Mesenchymal stem cell (in vitro differentiated cells and primary cell): ENCODE results near the gene PWWP2B.

Experiments used
- DNase-seq: peaks from one replicate; pipeline ENCODE4 v3.0.0-alpha.2; 2013
- H2AFZ ChIP-seq: one replicate; pipeline ENCODE4 v1.6.1; 2013; ENCODE audit warnings: low read depth, mild to moderate bottlenecking, control low read depth, inconsistent platforms, low read length, moderate library complexity
- H2AK5ac ChIP-seq: 2 replicates; pipeline ENCODE4 v1.6.1; 2013; ENCODE audit warnings: low read length, moderate library complexity, mild to moderate bottlenecking, inconsistent platforms; ENCODE audit not compliant: severe bottlenecking
- H2BK120ac ChIP-seq: one replicate; pipeline ENCODE4 v1.6.1; 2013; ENCODE audit warnings: low read depth, mild to moderate bottlenecking, inconsistent platforms, low read length, moderate library complexity
- H2BK12ac ChIP-seq, 2 experiments: one replicate each; pipeline ENCODE4 v1.6.1; 2013; ENCODE audit warnings: inconsistent platforms in 2 of 2, low read length in 2 of 2, mild to moderate bottlenecking in 2 of 2, moderate library complexity in 2 of 2, control low read depth in 1 of 2
- H2BK15ac ChIP-seq: one replicate; pipeline ENCODE4 v1.6.1; 2013; ENCODE audit warnings: mild to moderate bottlenecking, low read depth, inconsistent platforms; ENCODE audit not compliant: poor library complexity, severe bottlenecking
- H2BK5ac ChIP-seq: 2 replicates; pipeline ENCODE4 v1.6.1; 2013; ENCODE audit warnings: low read depth, mild to moderate bottlenecking, low read length, control low read depth, inconsistent platforms; ENCODE audit not compliant: poor library complexity, severe bottlenecking
- H3K14ac ChIP-seq, 2 experiments: one replicate each; pipeline ENCODE4 v1.6.1; 2013; ENCODE audit warnings: inconsistent platforms in 2 of 2, low read length in 2 of 2, control low read depth in 1 of 2, mild to moderate bottlenecking in 1 of 2, moderate library complexity in 1 of 2
- H3K18ac ChIP-seq, 2 experiments: one replicate each; pipeline ENCODE4 v1.6.1; 2013; ENCODE audit warnings: inconsistent platforms in 2 of 2, low read length in 2 of 2, control low read depth in 1 of 2, low read depth in 1 of 2, mild to moderate bottlenecking in 1 of 2
- H3K23ac ChIP-seq, 2 experiments: one replicate each; pipeline ENCODE4 v1.6.1; 2013; ENCODE audit warnings: inconsistent platforms in 2 of 2, low read length in 2 of 2, mild to moderate bottlenecking in 2 of 2, moderate library complexity in 2 of 2, control low read depth in 1 of 2
- H3K27ac ChIP-seq: 2 replicates; pipeline ENCODE4 v1.5.1; 2013; ENCODE audit warnings: mild to moderate bottlenecking, moderate library complexity, low read length, control low read depth, inconsistent platforms; ENCODE audit not compliant: poor library complexity, severe bottlenecking
- H3K27me3 ChIP-seq, 2 experiments: 2 replicates each; pipeline versions ENCODE4 v1.6.1 to v1.7.0; 2013; ENCODE audit warnings: low read length in 2 of 2, mild to moderate bottlenecking in 2 of 2, moderate library complexity in 2 of 2, control low read depth in 1 of 2, inconsistent platforms in 1 of 2; ENCODE audit not compliant: control insufficient read depth in 1 of 2, insufficient read depth in 1 of 2
- H3K36me3 ChIP-seq, 2 experiments: 2 replicates each; pipeline versions ENCODE4 v1.6.1 to v1.7.0; 2013; ENCODE audit warnings: low read length in 2 of 2, control low read depth in 1 of 2, inconsistent platforms in 1 of 2, low read depth in 1 of 2, mild to moderate bottlenecking in 1 of 2; ENCODE audit not compliant: insufficient read depth in 2 of 2, control insufficient read depth in 1 of 2
- H3K4ac ChIP-seq, 2 experiments: one replicate each; pipeline ENCODE4 v1.6.1; 2013; ENCODE audit warnings: inconsistent platforms in 2 of 2, low read length in 2 of 2, mild to moderate bottlenecking in 2 of 2, moderate library complexity in 2 of 2, control low read depth in 1 of 2, low read depth in 1 of 2
- H3K4me1 ChIP-seq: 2 replicates; pipeline ENCODE4 v1.6.1; 2013; ENCODE audit warnings: low read depth, low read length, control low read depth; ENCODE audit not compliant: control insufficient read depth, insufficient read depth
- H3K4me2 ChIP-seq: 2 replicates; pipeline ENCODE4 v1.6.1; 2013; ENCODE audit warnings: low read length, mild to moderate bottlenecking, inconsistent platforms; ENCODE audit not compliant: poor library complexity, severe bottlenecking
- H3K4me3 ChIP-seq, 2 experiments: 2 replicates each; pipeline versions ENCODE4 v1.5.1 to v1.7.0; 2013; ENCODE audit warnings: low read length in 2 of 2, mild to moderate bottlenecking in 2 of 2, control low read depth in 1 of 2, low read depth in 1 of 2; ENCODE audit not compliant: insufficient read depth in 1 of 2
- H3K79me1 ChIP-seq: replicated peaks from 2 replicates; pipeline ENCODE4 v1.6.1; 2013; ENCODE audit warnings: mild to moderate bottlenecking, control low read depth, low read length, inconsistent platforms; ENCODE audit not compliant: poor library complexity, severe bottlenecking
- H3K9ac ChIP-seq: 2 replicates; pipeline ENCODE4 v1.7.0; 2013; ENCODE audit warnings: mild to moderate bottlenecking, low read length, moderate library complexity
- H3K9me3 ChIP-seq: 2 replicates; pipeline ENCODE4 v1.7.0; 2013; ENCODE audit warnings: mild to moderate bottlenecking, low read length; ENCODE audit not compliant: control insufficient read depth
- H4K8ac ChIP-seq: one replicate; pipeline ENCODE4 v1.6.1; 2013; ENCODE audit warnings: inconsistent platforms, mild to moderate bottlenecking, low read length, moderate library complexity
- H4K91ac ChIP-seq: one replicate; pipeline ENCODE4 v1.6.1; 2013; ENCODE audit warnings: mild to moderate bottlenecking, low read length, inconsistent platforms
- WGBS: methylation state at CpG from one replicate; pipeline ENCODE4 v1.1.7; 2013; ENCODE audit warnings: mixed read lengths; 5-methylcytosine and 5-hydroxymethylcytosine counted together

The PWWP2B gene

DNA sequence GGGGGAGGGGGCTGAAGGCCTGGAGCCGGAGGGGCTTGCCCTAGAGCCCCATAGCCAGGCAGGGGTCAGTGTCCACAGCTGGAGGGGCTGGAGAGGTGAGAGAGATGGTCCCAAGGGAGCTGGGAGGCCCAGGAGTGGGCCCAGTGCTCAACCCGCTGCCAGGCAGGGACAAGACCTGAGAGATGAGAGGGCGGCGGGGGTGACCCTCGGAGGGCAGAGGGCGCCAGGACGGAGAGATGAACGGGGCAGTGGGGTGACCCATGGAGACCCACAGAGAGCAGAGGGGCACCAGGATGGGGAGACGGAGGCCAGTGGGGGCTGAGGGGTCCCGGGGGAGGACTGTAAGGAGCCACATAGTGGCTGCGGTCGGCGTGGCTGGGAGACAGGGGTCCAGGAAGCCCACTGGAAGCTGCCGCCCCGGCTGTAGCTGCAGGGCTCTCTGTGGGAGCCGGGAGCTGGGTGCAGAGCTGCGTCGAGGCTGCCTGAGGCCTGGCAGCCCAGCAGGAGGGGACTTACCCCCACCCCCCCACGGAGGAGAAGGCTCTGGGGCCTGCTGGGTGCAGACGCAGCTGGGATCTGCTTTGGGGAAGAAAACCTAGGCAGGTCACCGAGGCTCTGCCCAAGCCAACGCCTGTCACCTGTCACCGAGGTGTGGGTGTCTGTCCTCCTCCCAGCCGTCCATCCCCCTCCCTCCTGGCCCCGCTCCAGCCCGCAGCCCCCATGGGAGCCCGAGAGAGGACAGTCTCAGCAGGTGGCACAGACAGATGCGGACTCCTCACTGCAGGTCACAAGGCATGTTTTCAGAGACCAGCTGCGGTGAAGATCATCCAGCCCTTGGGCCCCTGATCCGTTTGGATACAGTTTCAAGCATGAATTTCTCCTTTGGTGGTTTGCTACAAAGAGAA, 25.1 kb downstream of the PWWP2B start:
- Histone ChIP-seq H4K91ac (peak overlapping the region; percentile 99), H2AK5ac (peak overlapping the region; percentile 80), H3K27me3 (no peaks in the 10 kb centered on the region), H3K36me3 (peaks cover 0 to 20% of the 10 kb centered on the region in 2 experiments), H2BK15ac (peak overlapping the region; percentile 95), H2BK12ac (peak overlapping the region; percentile 90 to 99), H3K23ac (peak overlapping the region in 1 of 2 experiments; percentile 73), H3K4me2 (peak overlapping the region; percentile 41), H3K18ac (peak overlapping the region; percentile 88 to 99), H3K4me3 (no peak overlapping the region), H3K4ac (peak overlapping the region; percentile 99), H3K9ac (peak overlapping the region; percentile 81), H3K9me3 (no peaks in the 10 kb centered on the region), H3K4me1 (peaks cover 69% of the 10 kb centered on the region), H2BK5ac (peak overlapping the region; percentile 58), H3K79me1 (peaks cover 7% of the 10 kb centered on the region), H2AFZ (no peak overlapping the region), H3K27ac (peak overlapping the region; percentile 54), H2BK120ac (peak overlapping the region; percentile 69), H3K14ac (peak overlapping the region in 1 of 2 experiments; percentile 85), H4K8ac (peak overlapping the region; percentile 100)
- WGBS = 81% methylated on average over 29 of the region's 30 CpGs
- DNase-seq = no peak

DNA sequence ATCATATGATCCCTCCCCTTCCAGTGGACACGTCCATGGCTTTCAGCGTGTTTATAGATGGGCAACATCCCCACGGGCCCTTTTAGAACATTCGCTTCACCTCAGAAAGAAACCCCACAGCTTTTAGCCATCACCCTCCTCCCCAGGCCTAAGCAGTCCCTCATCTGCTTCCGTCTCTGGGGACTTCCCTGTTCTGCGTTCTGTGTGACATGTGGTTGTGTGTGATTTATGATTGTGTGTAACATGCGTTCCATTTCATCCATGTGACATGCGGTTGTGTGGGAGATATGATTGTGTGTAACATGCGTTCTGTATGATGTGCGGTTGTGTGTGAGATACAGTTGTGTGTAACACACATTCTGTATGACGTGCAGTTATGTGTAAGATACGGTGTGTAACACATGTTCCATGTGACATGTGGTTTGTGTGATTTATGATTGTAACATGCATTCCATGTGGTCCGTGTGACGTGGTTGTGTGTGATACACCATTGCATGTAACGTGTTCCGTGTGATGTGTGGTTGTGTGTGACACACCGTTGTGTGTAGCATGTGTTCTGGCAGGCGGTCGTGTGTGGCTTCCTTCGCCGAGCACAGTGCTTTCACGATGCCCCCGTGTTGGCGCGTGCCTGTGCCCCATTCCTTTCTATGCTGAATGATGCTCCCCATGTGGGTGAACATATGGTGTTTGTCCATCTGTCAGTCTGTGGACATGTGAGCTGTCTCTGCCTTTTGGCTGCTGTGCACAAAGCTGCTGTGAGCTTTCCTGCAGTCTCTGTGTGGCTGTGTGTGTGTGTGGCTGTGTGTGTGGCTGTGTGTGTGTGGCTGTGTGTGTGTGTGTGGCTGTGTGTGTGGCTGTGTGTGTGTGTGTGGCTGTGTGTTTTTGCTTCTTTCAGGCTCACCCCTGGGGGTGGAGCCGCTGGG, 26.2 kb downstream of the PWWP2B start:
- WGBS = 91% methylated on average over 24 of the region's 26 CpGs
- Histone ChIP-seq H3K18ac (peak overlapping the region; percentile 9 to 51), H2BK12ac (peak overlapping the region; percentile 69 to 83), H2BK15ac (peak overlapping the region; percentile 12), H4K91ac (peak overlapping the region; percentile 5), H3K9ac (no peak overlapping the region), H2BK5ac (no peak overlapping the region), H4K8ac (peak overlapping the region; percentile 41), H2BK120ac (no peak overlapping the region), H3K36me3 (peaks cover 10 to 13% of the 10 kb centered on the region in 2 experiments), H3K27ac (no peak overlapping the region), H3K4me3 (no peak overlapping the region), H3K4me1 (peaks cover 65% of the 10 kb centered on the region), H3K27me3 (no peaks in the 10 kb centered on the region), H3K79me1 (peaks cover 3% of the 10 kb centered on the region), H3K9me3 (no peaks in the 10 kb centered on the region), H2AK5ac (no peak overlapping the region), H3K4ac (peak overlapping the region in 1 of 2 experiments; percentile 3), H2AFZ (no peak overlapping the region), H3K4me2 (no peak overlapping the region), H3K14ac (peak overlapping the region in 1 of 2 experiments; percentile 72), H3K23ac (peak overlapping the region in 1 of 2 experiments; percentile 37)
- peak; percentile 39 for DNase-seq

DNA sequence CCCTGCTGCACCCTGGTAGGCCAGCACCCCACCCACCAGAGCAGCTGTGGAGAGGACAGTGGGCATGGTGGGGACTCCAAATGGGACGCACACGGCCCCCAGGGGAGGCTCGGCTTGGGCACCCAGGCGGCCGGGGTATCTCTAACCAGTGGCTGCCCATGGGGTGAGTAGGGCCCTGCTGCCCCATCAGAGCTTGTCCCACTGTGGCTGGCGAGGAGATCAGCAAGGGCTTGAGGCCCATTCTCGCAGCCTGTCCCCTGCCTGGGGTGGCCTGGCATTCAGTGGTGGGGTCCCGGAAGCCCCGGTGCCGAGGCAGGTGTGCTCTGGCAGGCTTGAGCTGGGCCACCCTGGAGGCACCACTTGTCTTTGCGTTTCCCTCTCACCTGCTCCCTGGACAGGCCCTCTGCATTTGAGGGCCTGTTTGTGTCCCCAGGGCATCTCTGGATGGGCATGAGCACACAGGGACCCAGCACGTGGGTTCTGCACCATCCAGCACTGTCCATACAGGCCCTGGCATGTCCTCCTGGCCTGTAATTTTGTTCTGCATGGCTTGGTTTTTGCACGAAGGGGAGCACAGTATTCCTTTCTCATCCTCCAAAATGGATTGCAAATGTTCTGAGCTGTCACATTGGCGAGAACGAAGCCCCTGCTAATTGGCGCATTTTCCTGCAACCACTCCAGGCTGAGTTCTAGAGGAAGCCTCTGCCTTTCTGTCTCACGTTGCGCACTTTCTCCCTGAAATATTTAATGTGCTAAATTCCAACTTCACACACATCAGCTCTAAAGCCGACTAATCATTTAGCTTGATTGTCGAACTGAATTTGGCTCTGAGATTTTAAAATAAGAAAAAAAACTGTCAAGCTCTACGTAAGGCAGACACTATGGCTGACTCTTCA, 27.2 kb downstream of the PWWP2B start:
- Histone ChIP-seq H4K8ac (peak overlapping the region; percentile 9), H3K27ac (no peak overlapping the region), H4K91ac (no peak overlapping the region), H3K4ac (peak overlapping the region; percentile 17 to 26), H2AK5ac (peak overlapping the region; percentile 46), H3K4me1 (peaks cover 55% of the 10 kb centered on the region), H3K79me1 (peaks cover 3% of the 10 kb centered on the region), H3K4me2 (no peak overlapping the region), H3K4me3 (no peak overlapping the region), H3K18ac (peak overlapping the region; percentile 30 to 51), H3K14ac (peak overlapping the region in 1 of 2 experiments; percentile 72), H3K23ac (no peak overlapping the region), H3K9me3 (no peaks in the 10 kb centered on the region), H3K27me3 (no peaks in the 10 kb centered on the region), H2BK12ac (peak overlapping the region in 1 of 2 experiments; percentile 37), H2BK15ac (no peak overlapping the region), H2BK5ac (no peak overlapping the region), H3K36me3 (peaks cover 11 to 13% of the 10 kb centered on the region in 2 experiments), H3K9ac (no peak overlapping the region), H2AFZ (no peak overlapping the region), H2BK120ac (no peak overlapping the region)
- no peak for DNase-seq
- WGBS = 91% methylated on average over 21 of the region's 21 CpGs
